ENCODE measurements around the gene OSBPL10.

The OSBPL10 gene

DNA sequence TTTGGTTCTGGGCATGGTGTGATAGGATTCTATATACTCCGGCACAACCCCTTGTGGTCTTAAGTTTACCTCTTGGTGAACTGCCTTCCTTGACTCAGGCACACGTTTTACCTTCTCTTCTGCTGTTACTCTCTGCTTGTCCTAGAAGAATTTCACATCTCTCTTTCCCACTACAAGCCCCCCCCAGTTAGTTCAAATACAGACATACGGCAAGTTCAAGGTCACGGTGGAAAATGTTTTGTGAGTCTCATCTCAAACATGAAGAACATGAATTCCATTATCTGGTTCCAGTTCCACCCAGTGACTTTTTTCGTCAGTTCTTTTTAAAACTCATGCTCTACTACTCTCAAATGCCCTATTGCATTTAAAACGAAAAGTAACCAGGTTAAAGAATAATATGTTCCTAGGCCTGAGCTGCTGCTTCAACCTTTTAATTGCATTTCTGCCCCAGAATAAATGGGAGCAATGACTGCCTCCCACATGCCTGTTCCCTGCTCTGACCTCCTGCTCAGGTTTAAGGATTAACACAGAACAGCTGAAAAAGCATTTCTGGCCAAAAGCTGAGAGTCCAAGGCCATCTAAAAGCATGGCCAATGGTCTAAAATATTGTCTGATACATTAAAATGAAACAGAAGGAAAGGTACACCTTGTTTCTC lies 132.8 kb downstream of the OSBPL10 start:
- no peak for DNase-seq (ENCODE audit: low read depth)

DNA sequence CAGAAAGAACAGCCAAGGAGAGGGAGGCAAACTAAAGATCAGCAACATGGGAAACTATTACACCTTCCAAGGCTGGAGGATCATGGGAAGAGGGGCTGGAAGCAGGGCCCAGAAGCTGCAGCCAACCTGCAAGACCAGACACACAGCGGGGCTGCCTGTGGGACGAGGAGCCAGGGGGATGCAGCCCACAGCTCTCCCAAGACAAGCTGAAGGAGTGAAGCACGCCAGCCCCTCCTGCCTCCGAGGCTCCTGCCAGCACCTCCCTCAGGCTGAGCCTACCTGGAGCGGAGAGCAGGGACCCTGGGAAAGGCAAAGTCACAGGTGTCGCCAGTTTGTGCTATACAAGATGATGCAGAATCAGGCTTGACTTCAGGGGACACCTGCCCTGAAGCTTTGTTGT lies 133.3 kb downstream of the OSBPL10 start:
- no peak for DNase-seq (ENCODE audit: low read depth)

DNA sequence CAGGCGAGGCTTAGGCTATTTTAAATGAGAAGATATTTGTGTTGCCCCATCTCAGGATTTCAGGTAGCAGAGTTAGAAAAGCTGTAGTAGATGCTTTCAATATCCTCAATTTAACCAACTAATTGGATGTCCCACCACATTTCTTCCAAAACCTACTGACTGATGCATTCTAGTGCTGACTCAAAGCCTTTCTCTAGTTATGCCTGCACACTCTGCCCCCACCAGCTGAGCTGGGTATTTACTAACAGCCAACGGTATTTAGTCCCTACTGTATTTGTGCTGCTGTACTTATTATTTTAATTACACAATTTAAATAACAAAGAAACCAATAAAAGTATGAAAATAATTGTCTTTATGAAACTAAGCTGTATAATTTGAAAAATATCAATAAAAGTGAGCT lies 139.5 kb downstream of the OSBPL10 start:
- DNase-seq (ENCODE audit: low read depth): no peak

DNA sequence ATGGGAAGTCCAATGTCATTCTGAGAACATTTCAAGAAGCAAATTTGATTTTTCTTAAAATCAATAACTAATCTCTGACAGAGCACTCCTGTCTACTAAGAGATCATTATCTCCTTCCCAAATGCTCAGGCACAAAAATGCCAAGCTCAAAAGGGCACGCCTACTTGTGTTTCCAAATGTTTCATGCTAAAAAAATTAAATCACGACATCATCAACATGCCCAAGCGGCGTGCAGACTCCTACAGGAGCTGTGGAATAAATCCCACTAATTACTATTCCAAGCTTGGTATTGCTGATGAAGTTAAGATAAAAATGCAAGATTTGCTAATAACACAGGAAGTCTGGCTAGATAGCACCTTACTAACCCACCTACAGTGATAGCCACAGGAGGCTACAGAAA lies 140.8 kb downstream of the OSBPL10 start:
- no peak for DNase-seq (ENCODE audit: low read depth)

DNA sequence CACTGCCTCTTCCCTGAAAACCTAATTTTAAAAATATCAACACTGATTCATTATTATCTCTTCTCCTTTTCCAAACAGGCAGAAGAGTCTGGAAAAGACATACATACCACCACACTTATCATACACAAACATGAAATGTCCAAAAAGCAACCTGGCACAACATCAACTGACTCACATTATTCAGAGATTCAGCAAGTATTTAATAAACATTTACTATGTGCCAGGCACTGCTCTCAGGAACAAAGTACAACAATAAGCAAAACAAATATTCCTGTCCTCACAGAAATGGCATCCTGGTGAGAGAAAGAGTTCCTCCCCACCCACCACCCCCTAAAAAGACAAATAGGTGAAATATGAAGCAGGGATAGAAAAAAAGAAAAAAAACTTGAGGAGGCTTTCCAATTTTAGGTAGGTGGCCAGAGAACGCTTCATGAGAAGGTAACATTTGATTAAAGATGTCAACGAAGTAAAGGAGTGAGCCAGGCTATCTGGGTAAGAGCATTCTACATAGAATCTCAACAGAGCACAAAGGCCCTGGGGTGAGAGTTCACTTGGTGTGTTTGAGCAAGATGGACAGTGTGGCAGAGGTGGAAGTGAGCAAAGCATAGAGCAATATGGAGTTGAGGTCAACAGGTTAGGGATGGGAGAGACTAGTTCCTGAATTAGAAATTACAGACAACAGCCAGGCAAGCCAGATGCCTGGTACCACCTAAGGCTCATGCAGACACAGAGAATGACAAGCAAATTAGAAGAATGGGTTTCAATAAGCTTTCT lies 141.7 kb downstream of the OSBPL10 start:
- DNase-seq (ENCODE audit: low read depth): no peak

DNA sequence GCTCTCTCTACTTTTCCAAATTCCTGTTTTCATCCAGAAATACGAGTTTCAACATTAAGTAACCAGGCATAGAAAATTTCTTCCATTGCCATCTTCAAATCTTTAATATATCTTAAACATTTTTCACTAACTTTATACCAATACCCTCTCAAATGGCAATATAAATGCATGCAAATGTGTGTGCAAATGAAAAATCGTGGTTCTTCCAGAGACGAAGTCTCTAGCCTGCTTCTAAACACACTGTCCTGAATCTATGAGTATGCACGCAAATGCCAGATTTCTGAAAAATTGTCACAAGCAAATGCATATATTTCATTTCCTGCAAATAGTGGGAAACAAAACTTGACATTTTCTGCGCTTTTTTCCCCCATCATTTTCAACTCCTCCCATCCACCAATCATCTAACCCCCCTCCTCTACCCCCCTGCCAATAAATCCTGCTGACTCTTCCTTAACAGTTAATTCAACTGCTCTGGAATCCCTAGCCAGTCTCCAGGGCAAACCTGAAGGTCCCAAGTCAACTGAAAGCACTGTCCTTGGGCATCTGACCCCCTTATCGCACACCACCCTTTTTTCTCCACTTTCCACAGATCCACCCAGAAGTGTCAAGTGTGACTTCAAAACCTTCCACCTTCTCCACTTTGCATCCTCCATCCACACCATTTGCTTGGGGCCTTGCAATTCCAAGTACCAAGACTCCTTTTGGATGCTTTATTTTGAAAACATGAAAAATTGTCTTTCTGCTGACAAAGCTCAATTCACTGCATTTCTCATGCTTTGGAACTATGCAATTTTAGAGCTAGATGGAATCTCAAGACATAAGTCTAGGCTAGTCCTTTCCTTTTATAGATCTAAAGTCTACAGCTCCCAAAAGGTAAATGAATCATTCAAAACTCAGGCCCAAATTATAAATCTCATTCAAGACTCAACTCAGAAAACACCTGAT lies 144.7 kb downstream of the OSBPL10 start:
- no peak for DNase-seq (ENCODE audit: low read depth)

DNA sequence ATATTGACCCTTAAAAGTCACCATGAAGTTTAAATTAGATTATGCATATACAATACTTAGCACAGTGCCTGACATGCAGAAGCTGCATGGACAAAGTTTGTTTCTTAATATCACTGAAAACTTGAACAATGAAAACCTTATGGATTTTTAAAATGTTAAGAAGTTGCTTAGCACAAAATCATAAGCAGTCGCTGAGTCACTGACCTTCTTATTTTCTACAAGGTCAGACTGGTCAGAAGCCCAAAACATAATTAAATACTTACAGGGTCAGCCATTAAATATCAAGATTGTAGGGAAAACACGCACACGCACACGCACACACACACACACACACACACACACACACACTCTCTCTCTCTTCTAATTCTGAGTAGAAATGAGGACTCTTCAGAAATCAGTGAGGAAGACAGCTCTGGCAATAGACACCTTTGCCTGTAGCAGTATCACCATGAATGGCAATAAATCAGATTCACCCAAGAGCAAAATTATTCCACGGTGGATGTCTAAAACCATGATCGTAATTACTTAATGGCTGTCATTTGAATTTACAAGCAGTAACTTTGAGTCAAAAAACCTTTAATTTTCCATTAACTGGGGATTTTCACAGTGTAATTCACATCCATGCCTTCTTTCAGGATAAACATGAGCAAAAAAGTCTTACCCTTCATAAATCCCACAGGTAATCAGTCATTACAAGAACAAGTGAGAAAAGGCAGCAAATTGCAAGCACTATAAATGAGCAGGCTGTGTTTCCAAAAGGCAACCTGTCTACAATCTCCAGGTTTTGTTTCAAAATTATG lies 147.5 kb downstream of the OSBPL10 start:
- DNase-seq (ENCODE audit: low read depth): no peak

DNA sequence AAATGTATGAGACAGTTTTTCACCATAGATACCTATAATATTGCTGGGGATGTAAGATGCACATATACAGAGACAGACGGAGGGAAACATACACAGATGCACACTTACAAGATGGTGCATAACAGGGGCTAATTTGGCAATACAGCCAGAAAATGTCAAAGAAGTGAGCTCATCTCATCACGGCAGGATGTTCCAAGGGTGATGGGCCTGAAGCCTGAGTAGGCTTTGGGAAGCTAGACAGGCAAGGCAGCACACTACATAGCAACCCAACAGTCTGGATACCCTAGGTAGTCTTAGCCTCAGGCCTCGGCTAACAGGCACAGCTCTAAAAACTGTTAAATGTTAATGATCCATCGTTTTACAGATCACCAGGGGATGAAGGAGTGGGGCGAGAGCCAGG lies 148.5 kb downstream of the OSBPL10 start:
- DNase-seq (ENCODE audit: low read depth): no peak

DNA sequence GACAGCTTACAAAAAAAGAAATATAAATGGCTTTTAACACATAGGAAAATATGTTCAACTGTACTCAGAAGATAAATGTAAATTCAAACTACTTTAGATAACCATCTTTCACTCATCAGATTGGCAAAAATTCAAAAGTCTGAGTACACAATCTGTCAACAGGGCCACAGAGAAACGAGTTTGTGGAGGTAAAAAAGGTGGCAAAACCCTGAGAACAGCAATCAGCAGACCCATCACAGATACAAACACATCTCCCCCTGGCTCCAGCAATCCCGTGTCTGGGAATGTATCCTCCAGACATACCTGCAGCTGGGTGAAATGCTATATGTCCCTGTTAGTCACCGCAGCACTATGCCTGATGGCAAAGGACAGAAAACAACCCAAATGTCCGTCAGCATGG lies 149.5 kb downstream of the OSBPL10 start:
- DNase-seq (ENCODE audit: low read depth): no peak

DNA sequence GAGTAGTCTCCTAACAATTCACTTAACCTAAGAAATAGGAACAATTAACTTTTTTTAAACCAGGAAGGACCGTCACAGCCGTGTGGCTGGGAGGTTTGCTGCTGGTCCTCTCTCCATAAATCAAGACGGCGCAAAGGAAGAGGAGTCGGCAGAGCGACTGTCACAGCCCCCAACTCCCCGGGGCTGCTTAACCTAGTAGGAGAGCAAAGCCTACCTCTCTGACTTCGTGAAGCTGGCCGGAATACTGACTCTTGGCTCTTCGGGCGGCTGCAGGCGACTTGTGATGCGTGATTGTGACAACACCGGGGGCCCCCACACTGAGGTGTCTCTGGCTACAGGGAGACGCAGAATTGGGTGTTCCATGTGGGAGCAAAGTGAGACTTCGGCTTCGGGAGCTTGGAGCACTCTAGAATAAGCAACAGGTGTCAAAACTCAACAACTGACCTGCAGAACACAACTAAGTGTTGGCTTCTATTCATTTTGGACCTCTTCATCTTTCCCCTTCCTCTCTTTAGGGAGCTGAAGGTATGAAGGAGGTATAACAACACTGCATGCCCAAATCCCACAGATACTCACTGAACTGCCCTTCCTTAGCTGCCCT lies 151.1 kb downstream of the OSBPL10 start:
- no peak for DNase-seq (ENCODE audit: low read depth)

DNA sequence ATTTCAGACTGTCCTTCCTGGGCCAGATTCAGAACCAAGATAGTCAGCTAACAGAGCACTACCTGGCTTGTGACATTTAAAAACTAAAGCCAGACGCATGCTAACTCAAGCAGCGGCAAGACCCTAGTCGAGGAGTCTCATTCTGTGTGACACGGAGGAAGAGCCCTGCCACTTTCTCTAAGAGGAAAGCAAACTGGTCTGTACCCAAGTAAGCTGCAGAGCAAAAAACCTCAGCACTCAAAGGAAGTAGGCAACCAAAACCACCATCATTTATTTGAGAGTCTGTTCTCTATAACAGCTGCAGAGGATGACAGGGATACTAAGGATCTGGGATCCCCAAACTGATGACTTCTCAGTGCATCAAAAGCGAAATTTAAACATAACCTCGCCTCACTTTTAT lies 152.1 kb downstream of the OSBPL10 start:
- no peak for DNase-seq (ENCODE audit: low read depth)

DNA sequence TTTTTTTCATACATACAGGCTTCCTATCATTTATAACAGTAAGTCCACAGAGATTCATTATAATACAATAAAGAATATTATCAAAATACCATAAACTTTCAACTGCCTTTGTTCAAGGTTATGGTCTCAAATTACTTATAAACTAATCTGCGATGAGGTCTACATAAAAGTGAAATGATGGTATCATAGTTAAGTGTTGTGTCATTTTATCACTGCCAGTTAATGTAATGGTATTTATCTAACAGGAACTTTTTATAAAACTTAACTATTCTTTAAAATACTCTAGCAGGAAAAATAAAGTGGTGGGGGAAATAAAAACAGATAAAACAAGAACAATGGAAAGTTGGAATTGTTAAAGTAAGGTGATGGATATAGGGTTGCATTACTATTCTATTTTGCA lies 153.1 kb downstream of the OSBPL10 start:
- DNase-seq (ENCODE audit: low read depth): no peak

DNA sequence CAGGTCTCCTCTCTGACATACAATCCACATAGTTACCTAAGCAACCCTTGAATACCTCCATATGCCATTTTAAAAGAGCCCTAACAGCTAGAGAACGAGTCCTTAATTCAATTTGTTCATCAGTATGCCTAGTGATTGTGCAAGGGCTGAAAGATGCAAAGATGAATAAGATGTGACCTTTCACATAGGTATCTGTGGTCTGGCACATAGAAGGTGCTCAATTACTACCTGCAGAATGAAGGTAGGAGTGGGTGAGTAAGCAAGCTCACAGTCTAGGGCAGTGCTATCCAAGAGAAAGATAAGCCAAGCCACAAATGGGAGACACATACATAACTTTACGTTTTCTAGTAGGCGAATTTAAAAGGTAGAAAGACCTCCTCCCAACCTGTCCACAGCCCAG lies 157.9 kb downstream of the OSBPL10 start:
- no peak for DNase-seq (ENCODE audit: low read depth)

DNA sequence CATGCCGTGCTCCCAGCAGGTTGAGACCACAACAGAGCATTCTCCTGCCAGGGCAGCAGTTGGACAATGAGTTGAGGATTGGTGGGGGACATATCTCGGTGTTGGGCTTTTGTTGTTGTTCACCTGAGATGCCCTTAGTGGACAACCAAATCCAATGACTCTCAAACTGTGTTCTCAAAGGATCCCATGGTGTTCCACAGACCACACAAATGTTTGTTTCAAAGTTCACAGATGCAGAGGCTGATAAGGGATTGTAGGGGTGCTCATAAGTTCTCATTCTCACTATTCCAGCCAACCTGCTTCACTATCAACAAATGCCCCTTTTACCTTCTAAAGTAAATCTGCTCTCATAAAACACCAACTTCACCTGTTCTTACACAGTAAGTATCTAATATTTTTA lies 159.9 kb downstream of the OSBPL10 start:
- DNase-seq (ENCODE audit: low read depth): no peak

DNA sequence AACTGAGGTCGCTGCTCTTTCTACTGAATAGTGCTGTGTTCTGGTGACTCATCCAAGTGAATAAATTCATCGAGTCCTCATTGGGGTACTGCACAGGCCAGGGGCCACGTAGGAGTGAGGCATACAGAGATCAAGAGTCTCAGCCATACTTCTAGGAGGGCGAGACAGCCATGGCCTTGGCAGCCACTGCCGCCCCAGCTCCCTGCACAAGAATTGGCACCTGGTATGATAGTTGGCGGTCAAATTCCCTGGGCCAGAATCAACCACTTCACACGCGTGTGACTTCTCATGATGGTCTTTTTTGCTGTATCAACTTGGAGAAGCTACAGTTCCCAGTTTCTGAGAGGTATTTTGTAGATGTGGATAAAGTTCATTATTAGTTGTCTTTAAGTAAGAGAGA lies 161.6 kb downstream of the OSBPL10 start:
- no peak for DNase-seq (ENCODE audit: low read depth)

DNA sequence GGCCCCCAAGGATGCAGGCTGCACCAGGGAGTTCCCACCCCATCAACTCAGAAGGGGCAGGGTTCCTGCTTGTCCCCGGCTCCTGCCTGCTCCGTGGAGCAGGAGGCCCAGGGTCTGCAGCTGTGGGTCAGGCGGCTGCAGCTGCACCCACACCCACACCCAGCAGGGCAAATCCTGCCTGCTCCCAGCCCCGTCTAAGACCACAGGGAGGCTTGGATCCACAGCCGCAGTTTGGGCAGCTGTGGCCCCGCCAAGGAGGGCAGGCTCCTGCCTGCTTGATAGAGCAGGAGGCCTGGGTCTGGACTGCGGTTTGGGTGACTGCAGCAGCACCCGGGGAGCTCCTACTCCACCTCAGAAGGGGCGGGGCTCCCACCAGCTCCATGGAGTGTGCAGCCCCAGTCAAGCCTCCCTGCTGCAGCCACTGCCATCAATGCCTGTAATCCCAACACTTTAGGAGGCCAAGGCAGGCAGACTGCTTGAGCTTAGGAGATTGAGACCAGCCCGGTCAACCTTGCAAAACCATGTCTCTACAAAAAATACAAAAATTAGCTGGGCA lies 163.6 kb downstream of the OSBPL10 start:
- no peak for DNase-seq (ENCODE audit: low read depth)

DNA sequence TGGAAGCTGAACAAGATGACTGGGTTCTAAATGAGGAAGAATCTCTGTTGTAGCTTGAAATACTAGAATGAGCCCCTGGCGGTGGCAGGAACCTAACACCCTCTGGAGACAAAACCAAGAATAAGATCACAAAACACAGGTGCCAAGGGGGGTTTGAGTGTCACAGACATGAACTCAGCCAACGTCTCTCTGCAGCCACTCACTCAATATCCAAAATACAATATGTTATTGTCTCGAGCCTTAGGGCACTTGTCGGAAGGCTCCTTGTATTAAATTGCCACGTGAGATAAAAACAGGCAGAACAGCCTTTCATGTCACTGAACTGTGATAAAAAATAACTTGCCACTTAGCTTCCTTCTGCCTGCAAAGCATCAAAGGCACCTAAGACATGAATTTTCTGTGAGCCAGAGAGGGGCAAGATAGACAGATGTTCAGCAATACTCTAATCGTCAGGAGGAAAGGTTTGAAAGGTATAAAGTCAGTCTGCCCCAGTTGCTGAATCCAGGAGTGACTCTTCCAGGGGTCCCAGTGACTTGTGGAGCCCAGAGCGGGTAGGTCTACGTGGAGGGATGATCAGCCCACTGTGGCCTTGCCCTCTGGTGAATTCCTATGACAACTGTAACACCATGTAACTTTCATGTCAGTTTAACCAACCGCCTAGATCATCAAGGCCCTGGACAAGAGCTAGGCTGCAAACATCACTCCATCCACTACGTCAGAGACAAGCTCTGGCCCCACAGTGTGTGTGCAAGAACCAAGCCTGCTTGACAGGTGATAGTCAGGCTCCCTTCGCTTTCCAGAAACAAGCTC lies 165.2 kb downstream of the OSBPL10 start:
- DNase-seq (ENCODE audit: low read depth): no peak

DNA sequence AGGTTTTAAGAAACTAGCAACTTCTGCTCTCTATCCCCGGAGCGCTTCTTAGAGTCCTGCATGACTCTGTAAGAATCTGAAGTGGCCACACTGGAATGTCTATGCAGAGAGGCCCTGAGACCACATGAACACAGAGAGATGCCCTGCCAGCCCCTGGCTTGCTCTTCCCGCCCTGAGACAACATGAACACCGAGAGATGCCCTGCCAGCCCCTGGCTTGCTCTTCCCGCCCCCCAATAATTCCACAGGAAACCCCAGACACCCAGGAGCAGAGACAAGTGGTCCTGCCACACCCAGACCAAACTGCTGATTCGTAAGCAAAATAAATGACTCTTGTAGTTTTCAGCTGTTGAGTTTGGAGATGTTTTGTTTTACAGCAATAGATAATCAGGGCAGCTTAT lies 166.1 kb downstream of the OSBPL10 start:
- no peak for DNase-seq (ENCODE audit: low read depth)

DNA sequence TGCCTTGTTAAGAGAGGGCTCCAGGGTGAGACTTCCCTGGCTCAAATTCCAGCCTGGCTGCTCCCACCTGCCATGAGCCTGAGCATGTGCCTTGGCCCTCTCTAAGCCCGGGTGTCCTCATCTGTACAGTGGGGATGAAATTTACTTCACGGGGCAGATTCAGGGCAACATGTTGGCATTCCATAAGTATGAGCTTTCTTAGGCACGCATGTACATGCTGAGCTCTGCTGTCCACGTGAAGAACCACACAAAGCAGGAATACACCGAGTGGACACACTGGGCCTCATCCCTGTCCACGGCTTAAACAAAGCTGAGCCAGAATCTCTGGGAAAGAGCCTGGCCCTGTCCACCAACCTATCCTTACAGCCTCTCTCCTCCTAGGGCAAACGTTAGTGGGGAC lies 167.4 kb downstream of the OSBPL10 start:
- DNase-seq (ENCODE audit: low read depth): no peak

DNA sequence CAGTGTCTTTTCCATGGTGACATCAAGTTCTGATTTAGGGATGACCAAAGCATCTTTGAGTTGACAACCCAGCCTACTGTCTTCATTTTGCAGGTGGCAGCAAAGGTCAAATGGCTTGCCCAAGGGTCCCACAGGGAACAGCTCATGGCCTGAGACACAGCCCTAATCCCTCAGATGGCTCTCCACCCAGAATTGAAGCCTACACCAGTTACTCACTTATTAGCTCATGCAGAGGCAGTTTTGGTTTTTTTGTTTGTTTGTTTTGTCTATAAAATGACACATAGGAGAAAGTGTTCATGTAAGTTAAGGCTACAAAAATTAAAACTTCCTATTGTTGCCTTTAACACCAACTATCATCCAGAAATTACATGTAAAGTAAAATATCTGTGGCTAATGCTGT lies 167.9 kb downstream of the OSBPL10 start:
- no peak for DNase-seq (ENCODE audit: low read depth)

Measured in T-helper 22 cell (primary cell).